Neuronal stem cell (in vitro differentiated cells): ENCODE data around the gene GABBR2.

Source experiments
- DNase-seq: peaks from one replicate; pipeline ENCODE4 v3.0.0-alpha.2; 2013; ENCODE audit warnings: low spot score
- H2AFZ ChIP-seq: one replicate; pipeline ENCODE4 v1.6.1; 2013; ENCODE audit warnings: mild to moderate bottlenecking, low read length, inconsistent platforms
- H2AK5ac ChIP-seq: 2 replicates; pipeline ENCODE4 v1.6.1; 2013; ENCODE audit warnings: low read depth, mild to moderate bottlenecking, inconsistent platforms, low read length, moderate library complexity, mixed read lengths
- H2BK120ac ChIP-seq: 2 replicates; pipeline ENCODE4 v1.6.1; 2013; ENCODE audit warnings: low read depth, mild to moderate bottlenecking, inconsistent platforms, low read length, moderate library complexity, mixed read lengths
- H2BK12ac ChIP-seq: one replicate; pipeline ENCODE4 v1.6.1; 2013; ENCODE audit warnings: low read length, inconsistent platforms
- H2BK15ac ChIP-seq: 2 replicates; pipeline ENCODE4 v1.6.1; 2013; ENCODE audit warnings: mild to moderate bottlenecking, low read length, inconsistent platforms, mixed read lengths
- H2BK5ac ChIP-seq: one replicate; pipeline ENCODE4 v1.6.1; 2013; ENCODE audit warnings: inconsistent platforms, mild to moderate bottlenecking, low read length, moderate library complexity
- H3K14ac ChIP-seq: one replicate; pipeline ENCODE4 v1.6.1; 2013; ENCODE audit warnings: low read length, inconsistent platforms
- H3K18ac ChIP-seq: 2 replicates; pipeline ENCODE4 v1.6.1; 2013; ENCODE audit warnings: low read length, inconsistent platforms
- H3K23ac ChIP-seq: 2 replicates; pipeline ENCODE4 v1.6.1; 2013; ENCODE audit warnings: low read depth, mild to moderate bottlenecking, mixed read lengths, low read length, inconsistent platforms; ENCODE audit not compliant: poor library complexity
- H3K27ac ChIP-seq: replicated peaks from 3 replicates; pipeline ENCODE4 v1.5.1; 2013; ENCODE audit warnings: low read length, inconsistent platforms
- H3K27me3 ChIP-seq, 3 experiments: 2 replicates each; pipeline ENCODE4 v1.6.1; 2013; ENCODE audit warnings: low read length in 3 of 3, mild to moderate bottlenecking in 2 of 3, inconsistent platforms in 1 of 3, low read depth in 1 of 3, mixed read lengths in 1 of 3, moderate library complexity in 1 of 3; ENCODE audit not compliant: control insufficient read depth in 3 of 3, insufficient read depth in 3 of 3
- H3K36me3 ChIP-seq, 2 donors: replicated peaks in 1 of 2; 2 replicates each; pipeline ENCODE4 v1.6.1; 2013; ENCODE audit warnings: low read length in 2 of 2; ENCODE audit not compliant: control insufficient read depth in 2 of 2, insufficient read depth in 2 of 2
- H3K4ac ChIP-seq: 2 replicates; pipeline ENCODE4 v1.6.1; 2013; ENCODE audit warnings: inconsistent platforms, mild to moderate bottlenecking, low read length, moderate library complexity
- H3K4me1 ChIP-seq, 2 donors: 1 replicate in 1 of 2; 2 replicates in 1 of 2; pipeline ENCODE4 v1.6.1; 2013; ENCODE audit warnings: low read length in 2 of 2, low read depth in 1 of 2; ENCODE audit not compliant: control insufficient read depth in 2 of 2, insufficient read depth in 1 of 2
- H3K4me2 ChIP-seq: one replicate; pipeline ENCODE4 v1.6.1; 2013; ENCODE audit warnings: mild to moderate bottlenecking, low read length, inconsistent platforms; ENCODE audit not compliant: insufficient read depth, poor library complexity, severe bottlenecking
- H3K4me3 ChIP-seq, 2 donors: 2 replicates each; pipeline ENCODE4 v1.5.1; 2013; ENCODE audit warnings: low read length in 2 of 2, mild to moderate bottlenecking in 2 of 2, inconsistent platforms in 1 of 2, moderate library complexity in 1 of 2
- H3K79me1 ChIP-seq: one replicate; pipeline ENCODE4 v1.6.1; 2013; ENCODE audit warnings: low read depth, mild to moderate bottlenecking, inconsistent platforms, low read length, moderate library complexity
- H3K9ac ChIP-seq: one replicate; pipeline ENCODE4 v1.6.1; 2013; ENCODE audit warnings: mild to moderate bottlenecking, low read depth, low read length, inconsistent platforms; ENCODE audit not compliant: poor library complexity
- H3K9me3 ChIP-seq, 2 donors: replicated peaks in 1 of 2; 2 replicates each; pipeline versions ENCODE3 to v1.6.1; 2013; ENCODE audit warnings: low read length in 2 of 2, mild to moderate bottlenecking in 2 of 2, inconsistent platforms in 1 of 2, low read depth in 1 of 2, mixed read lengths in 1 of 2, moderate library complexity in 1 of 2; ENCODE audit not compliant: control insufficient read depth in 2 of 2, insufficient read depth in 1 of 2
- H4K8ac ChIP-seq: one replicate; pipeline ENCODE4 v1.6.1; 2013; ENCODE audit warnings: low read depth, mild to moderate bottlenecking, inconsistent platforms, low read length, moderate library complexity
- H4K91ac ChIP-seq: one replicate; pipeline ENCODE4 v1.6.1; 2013; ENCODE audit warnings: low read length, low read depth, mild to moderate bottlenecking, inconsistent platforms; ENCODE audit not compliant: poor library complexity
- WGBS, 2 donors: extraction: QIAGEN DNeasy Blood & Tissue Kit; methylation state at CpG; one replicate each; pipeline ENCODE4 v1.1.7; 2013; ENCODE audit warnings: missing lambda C conversion rate in 2 of 2, mixed read lengths in 1 of 2; ENCODE audit not compliant: insufficient read length in 2 of 2, insufficient replicate concordance in 1 of 2; ENCODE audit errors: extremely low coverage in 2 of 2; 5-methylcytosine and 5-hydroxymethylcytosine counted together

Gene GABBR2

GRCh38 chr9:98304381-98304780 lies 404.4 kb downstream of the GABBR2 start:
- Histone ChIP-seq H2AFZ (no peak overlapping the region), H3K4me2 (no peak overlapping the region), H3K4me1 (peaks cover 0 to 9% of the 10 kb centered on the region in 2 donors), H4K91ac (no peak overlapping the region), H3K9me3 (no peaks in the 10 kb centered on the region), H3K79me1 (no peaks in the 10 kb centered on the region), H3K27me3 (peaks cover 0 to 10% (median 0%) of the 10 kb centered on the region in 3 experiments), H3K23ac (no peak overlapping the region), H2BK5ac (no peak overlapping the region), H2BK12ac (no peak overlapping the region), H2BK15ac (no peak overlapping the region), H3K9ac (no peak overlapping the region), H4K8ac (no peak overlapping the region), H2AK5ac (no peak overlapping the region), H3K27ac (no peak overlapping the region), H3K4me3 (no peak overlapping the region), H3K4ac (no peak overlapping the region), H3K18ac (peak overlapping the region; percentile 15), H3K14ac (no peak overlapping the region), H2BK120ac (no peak overlapping the region), H3K36me3 (no peaks in the 10 kb centered on the region)
- DNase-seq, result no peak
- no CpG with 5 or more reads among the region's 4 CpGs for WGBS, 2 donors

DNA sequence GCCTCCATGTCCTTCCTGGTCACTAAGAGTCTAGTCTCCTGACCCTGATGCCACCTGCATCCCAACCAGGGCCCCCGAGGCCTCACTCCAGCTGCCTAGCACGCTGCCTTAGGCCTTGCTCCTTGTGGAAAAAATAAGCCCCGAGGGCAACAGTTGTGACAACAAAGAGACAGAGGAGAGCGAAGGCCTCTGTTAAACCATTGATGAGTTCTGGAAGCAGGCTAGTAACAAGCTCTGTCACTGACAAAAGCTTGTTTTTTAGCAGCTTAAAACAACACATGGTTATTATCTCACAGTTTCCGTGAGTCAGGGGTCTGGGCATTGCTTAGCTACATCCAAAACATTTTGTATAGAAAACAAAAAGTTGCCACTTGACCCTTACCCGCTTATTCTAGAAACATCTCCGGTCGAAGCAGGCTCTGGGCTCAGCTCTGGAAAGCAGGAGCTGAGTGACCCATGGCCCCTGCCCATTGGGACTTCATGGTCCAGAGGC lies 405.1 kb downstream of the GABBR2 start:
- Histone ChIP-seq H3K9me3 (no peaks in the 10 kb centered on the region), H2BK15ac (peak overlapping the region; percentile 29), H3K23ac (no peak overlapping the region), H4K8ac (no peak overlapping the region), H2BK120ac (no peak overlapping the region), H2BK5ac (no peak overlapping the region), H3K9ac (no peak overlapping the region), H3K14ac (no peak overlapping the region), H2BK12ac (no peak overlapping the region), H3K79me1 (no peaks in the 10 kb centered on the region), H3K4me1 (peaks cover 0 to 9% of the 10 kb centered on the region in 2 donors), H3K36me3 (no peaks in the 10 kb centered on the region), H2AK5ac (peak overlapping the region; percentile 42), H3K18ac (peak overlapping the region; percentile 60), H3K4me2 (no peak overlapping the region), H3K27ac (no peak overlapping the region), H3K27me3 (peaks cover 0 to 10% (median 0%) of the 10 kb centered on the region in 3 experiments), H3K4me3 (no peak overlapping the region), H4K91ac (no peak overlapping the region), H2AFZ (no peak overlapping the region), H3K4ac (no peak overlapping the region)
- DNase-seq, result no peak
- WGBS, 2 donors, result no CpG with 5 or more reads among the region's 8 CpGs

GRCh38 chr9:98302938-98303632 lies 405.6 kb downstream of the GABBR2 start:
- peak overlapping the region; percentile 42 for H2AK5ac ChIP-seq
- H2BK120ac ChIP-seq, result no peak overlapping the region
- no peak overlapping the region for H3K9ac ChIP-seq
- H4K91ac ChIP-seq, result no peak overlapping the region
- H4K8ac ChIP-seq, result no peak overlapping the region
- peak overlapping the region; percentile 60 for H3K18ac ChIP-seq
- no peak overlapping the region for H2BK12ac ChIP-seq
- peaks cover 0 to 10% (median 0%) of the 10 kb centered on the region in 3 experiments for H3K27me3 ChIP-seq
- no peak overlapping the region for H2BK5ac ChIP-seq
- no peak overlapping the region for H3K4me2 ChIP-seq
- H3K9me3 ChIP-seq, result no peaks in the 10 kb centered on the region
- no peak overlapping the region for H3K27ac ChIP-seq
- no peak overlapping the region for H3K4ac ChIP-seq
- no peak for DNase-seq
- H3K4me1 ChIP-seq, result peaks cover 0 to 9% of the 10 kb centered on the region in 2 donors
- H2BK15ac ChIP-seq, result peak overlapping the region; percentile 29
- no CpG with 5 or more reads among the region's 13 CpGs for WGBS, 2 donors
- H3K23ac ChIP-seq, result no peak overlapping the region
- no peak overlapping the region for H3K14ac ChIP-seq
- no peak overlapping the region for H3K4me3 ChIP-seq
- H2AFZ ChIP-seq, result no peak overlapping the region
- no peaks in the 10 kb centered on the region for H3K36me3 ChIP-seq
- no peaks in the 10 kb centered on the region for H3K79me1 ChIP-seq

DNA sequence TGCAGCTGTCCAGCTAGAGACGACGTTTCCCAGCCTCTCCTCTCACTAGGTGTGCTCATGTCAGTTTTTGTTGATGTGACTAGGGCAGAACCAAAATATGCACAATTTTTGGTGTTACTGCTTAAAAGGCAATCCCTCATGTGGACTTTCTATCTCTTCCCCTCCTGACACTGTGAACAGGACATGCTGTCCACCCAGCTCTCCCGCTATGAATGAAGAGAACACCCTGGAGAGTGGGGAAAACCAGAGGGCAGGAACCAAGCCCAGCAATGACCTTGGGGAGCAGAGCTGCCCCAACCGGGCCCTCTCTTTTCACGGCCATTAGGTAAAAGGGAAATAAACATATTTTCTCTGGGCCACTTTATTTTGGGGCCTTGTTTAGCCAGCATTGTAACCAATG lies 406.6 kb downstream of the GABBR2 start:
- Histone ChIP-seq H3K4me2 (no peak overlapping the region), H3K9ac (no peak overlapping the region), H2BK120ac (no peak overlapping the region), H3K18ac (no peak overlapping the region), H3K79me1 (no peaks in the 10 kb centered on the region), H3K4me1 (peaks cover 0 to 9% of the 10 kb centered on the region in 2 donors), H3K27ac (no peak overlapping the region), H3K23ac (no peak overlapping the region), H3K36me3 (no peaks in the 10 kb centered on the region), H3K9me3 (no peaks in the 10 kb centered on the region), H2BK12ac (no peak overlapping the region), H2BK5ac (no peak overlapping the region), H2AFZ (no peak overlapping the region), H3K4ac (no peak overlapping the region), H2AK5ac (no peak overlapping the region), H2BK15ac (no peak overlapping the region), H3K4me3 (no peak overlapping the region), H4K8ac (no peak overlapping the region), H4K91ac (no peak overlapping the region), H3K14ac (no peak overlapping the region), H3K27me3 (peaks cover 0 to 10% (median 0%) of the 10 kb centered on the region in 3 experiments)
- DNase-seq, result no peak
- WGBS, 2 donors, result no CpG with 5 or more reads among the region's 5 CpGs
